COLO829 (cell line): ENCODE measurements around the gene GCK.

Experiments used
- DNase-seq: peaks from one replicate; pipeline ENCODE4 v3.0.0; 2012; ENCODE audit warnings: low spot score

GCK gene

GRCh38 chr7:44222776-44223261, 33.6 kb upstream of the GCK start:
- no peak for DNase-seq

DNA sequence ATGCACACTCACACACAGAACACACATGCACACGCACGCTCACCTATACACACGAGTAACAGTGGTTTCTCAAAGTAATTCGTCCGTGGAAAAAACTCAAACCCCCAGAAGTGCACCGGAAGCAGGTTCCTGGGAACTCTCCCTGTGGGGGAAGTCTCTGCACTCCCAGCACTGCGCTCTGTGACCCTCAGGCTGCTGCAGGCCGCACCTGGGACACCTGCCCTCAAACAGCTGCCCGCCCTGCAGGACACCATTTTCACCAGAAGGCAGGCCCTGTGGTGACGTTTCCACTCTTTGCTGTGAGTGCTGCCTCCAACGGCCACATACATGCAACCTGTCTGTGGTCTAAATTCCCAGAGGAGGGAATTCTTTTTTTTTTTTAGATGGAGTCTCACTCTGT, 32.8 kb upstream of the GCK start:
- DNase-seq = no peak

DNA sequence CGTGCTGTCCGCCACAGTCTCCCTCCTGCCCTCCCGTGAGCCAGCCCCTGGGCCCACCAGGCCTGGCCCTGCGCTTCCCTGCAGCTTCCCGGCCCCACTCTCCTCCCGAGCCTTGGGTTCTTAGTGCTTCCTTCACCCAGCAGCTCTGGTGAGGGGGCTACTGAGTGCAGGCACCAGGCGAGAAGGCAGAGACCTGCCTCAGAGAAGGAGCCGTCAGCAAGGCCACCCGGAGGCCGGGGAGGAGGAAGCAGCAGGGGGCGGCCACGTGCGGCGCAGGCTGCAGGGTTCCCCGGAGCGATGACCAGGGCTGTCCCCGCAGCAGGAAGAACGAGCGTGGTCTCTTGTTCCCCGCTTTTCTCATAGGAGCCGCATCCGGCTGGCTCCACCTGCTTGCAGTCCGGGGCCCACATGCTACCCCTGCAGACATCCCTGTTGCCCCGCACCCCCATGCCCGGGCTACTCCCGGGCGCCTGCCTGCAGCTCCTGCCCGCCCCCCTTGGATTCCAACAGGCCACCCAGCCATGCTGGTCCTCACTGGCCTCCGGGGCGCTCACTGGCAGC, 32.1 kb upstream of the GCK start:
- no peak for DNase-seq

DNA sequence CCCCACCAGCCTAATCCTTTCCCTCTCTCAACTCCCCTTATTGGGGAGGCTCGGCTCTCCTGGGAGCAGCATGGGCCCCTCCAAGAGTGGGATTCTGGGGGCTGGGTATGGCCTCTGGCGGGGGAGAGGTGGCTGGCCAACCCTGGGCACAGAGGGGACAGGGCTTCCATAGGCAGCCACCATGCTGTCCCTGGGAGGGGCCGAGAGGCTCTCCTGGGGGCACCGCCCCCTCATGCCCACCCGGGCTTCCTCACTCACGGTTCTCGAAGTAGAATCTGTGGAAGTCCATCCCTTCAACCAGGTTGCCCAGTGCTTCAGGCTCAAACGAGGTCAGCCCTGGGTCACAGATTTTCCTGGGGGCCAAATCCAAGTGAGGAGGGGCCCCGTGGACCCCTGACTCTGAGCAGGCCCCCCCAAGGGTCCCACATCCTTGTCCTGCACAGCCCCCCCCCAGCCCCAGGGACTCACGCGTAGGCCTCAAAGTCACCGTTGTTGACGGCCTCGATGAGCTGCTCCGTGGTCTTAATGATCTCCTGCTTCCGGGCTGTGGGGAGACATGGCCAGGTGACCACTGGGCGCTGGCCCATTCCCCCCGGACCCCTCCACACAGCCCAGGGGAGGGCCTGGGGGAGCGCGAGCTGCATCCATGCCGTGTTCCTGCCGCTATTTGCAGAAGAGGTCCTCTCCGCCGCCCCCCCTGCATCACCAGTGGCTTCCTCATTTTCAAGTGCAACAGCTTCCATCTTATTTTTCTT, 31.3 kb upstream of the GCK start:
- no peak for DNase-seq

GRCh38 chr7:44220046-44220357, 30.8 kb upstream of the GCK start:
- DNase-seq = no peak

DNA sequence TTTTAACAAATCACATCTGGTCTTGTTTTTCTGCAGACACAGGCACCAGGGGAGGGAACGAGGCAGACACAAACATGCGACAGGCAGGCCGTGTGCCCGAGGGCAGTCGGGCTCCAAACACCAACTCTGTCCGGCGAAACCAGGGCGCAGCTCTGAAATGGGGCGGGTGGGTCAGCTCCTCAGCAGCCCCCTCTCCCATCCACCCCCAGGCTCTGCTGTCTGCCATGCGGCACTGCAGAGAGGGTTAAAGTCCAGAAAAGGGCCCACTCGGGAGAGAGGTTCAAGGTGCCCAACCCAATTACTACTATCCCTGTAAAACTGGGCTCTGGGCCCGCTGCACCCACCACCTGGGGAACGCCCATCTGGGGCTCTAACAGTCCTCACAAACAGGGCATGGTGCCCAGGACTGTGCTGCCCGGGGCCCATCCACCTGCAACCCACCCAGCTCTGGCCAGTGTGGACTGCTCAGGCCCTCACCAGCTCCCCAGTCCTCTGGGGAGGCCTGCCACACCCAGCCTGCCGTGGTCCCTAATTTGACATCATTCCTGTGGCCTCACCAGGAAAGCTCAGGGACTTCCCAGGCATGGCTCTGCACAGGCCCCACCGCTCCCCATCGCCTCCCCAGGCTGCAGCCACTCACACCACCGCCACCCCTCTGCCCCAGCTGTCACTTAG, 30.3 kb upstream of the GCK start:
- no peak for DNase-seq

GRCh38 chr7:44218418-44219201, 29.4 kb upstream of the GCK start:
- DNase-seq = no peak

GRCh38 chr7:44217852-44218402, 28.7 kb upstream of the GCK start:
- DNase-seq = no peak

DNA sequence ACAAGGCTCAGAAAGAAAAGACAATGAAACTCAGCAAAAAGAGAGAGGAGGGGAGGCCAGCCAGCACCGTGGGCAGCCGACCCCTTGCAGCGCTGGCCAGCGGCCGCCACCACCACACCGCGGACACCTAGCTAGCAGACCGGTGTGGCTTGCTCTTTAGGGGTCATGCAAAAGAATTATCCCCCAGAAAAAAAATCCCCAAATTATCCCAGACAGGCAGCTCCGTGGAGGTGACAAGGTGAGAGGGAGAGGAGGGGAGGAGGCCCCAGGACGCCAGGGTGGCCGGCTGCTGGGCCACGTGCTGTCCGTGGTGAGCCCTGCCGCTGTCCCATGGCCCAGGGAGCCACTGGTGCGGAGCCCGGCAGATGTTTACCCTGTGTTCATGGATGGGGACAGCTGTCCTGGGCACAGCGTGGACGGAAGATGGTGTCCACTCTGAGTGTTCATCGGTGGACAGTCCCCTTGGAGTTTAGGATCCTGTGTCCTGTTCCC, 28.0 kb upstream of the GCK start:
- DNase-seq = no peak

DNA sequence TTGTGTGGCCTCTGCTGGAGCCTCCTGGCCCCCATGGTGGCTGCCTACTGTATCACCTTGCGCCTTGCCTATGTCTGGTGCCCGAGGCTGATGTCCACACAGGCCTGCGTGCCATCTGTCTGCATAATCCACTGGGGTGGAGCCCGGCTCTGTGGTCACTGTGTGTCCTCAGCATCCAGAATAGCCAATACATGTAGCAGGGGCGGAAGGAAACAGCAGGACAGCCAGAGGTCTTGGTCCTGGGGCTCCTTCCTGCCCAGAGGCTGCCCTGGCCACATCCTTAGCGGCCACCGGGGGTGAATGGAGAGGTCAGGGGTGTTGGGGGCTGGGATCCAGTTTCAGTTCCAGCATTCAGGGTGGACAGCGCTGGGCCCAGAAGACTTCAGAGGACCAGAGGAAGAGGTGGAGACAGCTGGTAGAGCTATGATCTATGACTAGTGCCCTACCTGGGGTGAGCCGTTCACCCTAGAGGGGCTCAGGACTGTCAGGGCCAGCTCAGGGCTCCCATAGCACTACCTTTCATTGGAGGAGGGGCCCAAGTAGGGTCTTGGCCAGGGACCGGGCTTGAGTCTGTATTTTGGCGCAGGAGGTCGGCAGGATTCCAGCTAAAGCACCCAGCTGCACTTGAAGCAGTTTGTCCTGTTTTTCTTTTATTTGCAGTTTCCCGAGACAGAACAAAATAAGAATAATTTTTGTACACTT, 27.4 kb upstream of the GCK start:
- no peak for DNase-seq

DNA sequence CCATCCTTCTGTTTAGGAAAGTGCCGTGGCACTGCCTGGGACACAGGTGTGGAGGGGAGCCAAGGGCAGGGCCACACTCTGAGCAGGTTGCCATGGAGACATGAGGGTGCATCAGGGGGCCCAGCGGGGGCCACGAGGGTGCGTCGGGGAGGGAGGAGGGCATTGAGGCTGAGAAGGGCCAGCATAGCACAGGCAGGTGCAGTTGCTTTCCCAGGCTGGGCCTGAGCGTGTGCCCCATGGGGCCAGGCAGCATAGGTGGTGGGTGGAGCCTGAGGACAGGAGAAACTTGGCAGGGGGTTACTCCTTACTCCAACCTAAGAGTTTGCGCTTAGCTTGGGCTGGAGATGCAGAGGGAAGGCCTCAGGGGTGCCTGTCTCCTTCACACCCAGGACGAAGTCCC, 26.8 kb upstream of the GCK start:
- no peak for DNase-seq

DNA sequence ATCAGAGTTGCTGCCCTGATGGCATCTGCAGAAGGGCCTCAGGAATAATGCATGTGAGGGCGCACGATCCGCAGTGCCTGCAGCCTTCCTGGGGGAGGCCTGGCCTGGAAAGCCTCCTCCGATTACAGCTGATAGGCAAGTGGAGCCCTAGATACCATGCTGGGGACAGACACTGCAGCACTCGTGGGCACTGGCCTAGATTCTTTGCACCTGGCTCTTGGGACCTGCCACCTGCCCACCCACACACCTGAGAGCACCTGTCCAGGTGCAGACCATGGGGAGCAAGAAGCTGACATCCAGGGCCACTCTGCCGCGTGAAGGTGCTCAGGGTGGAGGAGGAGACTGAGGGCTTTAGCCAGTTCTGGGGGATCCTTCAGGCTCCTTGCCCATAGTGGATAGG, 26.3 kb upstream of the GCK start:
- DNase-seq = no peak

DNA sequence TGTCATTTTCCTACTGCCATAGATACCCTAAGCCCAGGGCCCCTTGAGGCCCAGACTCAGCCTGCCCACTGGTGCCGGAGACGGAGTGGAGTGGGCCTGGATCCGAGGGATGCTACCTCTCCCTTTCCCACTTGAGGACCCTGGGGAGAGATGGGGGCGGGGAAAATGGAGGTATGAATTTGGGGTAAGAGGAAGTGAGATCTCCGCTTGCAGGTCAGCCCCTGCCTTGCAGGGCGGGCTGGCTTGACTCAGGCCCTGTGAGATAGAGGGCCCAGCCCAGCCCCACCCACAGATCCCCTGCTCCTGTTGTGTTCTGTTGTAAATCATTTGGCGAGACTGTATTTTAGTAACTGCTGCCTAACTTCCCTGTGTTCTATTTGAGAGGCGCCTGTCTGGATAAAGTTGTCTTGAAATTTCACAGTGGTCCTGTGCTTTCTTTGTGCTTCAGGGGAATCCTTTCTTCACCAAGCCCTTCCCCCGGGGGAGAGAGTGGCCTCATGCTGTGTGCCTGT, 24.7 kb upstream of the GCK start:
- no peak for DNase-seq

DNA sequence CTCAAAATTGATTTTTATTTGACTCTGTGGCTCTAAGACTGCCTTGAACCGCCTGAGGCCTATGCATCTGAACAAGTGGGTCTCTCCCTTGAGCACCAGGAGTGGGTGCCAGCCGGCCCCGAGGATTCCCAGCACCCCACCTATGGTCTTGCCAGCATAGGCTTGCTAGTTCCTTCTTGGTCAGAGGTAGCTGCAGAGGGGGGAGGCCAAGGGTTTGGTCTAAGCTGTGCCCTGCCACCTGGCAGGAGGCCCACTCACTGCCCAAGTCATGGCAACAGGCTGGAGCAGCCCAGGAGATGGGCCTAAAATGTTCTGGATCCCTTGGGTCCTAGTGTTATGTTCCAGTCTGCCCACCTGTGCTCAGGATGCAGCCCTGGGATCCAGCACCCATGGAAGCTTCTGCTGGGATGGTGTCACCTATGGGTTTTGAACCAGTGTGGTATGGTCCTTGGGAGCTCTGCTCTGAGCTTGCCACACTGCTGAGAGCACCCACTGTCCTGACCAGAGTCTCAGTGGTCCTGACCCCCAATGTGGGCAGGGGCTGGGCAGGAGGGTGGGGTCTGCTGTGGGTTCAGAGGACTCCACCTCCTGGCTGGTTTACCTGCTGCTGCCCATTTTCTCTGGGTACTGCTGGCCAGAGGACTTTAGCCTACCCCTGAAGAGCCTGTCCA, 24.1 kb upstream of the GCK start:
- no peak for DNase-seq

GRCh38 chr7:44212581-44213184, 23.4 kb upstream of the GCK start:
- DNase-seq = no peak

DNA sequence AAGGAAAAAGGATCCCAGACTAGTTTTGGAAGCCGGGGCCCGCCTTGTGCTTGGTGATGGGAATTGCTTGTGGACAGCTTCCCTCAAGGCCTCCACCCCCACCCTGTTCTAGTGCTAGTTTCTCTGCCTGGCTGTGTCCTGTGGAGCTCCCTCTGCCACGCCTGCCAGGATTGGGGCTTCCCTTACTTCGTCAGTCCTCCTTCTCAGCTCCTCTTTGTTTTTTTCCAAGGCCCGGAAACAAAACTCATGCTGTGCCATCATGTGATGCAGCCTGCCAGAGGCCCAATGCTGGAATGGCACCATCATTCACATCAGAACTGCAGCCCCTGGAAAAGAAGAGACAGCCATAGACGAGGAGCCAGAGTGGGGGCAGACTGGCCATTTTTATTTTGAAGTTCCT, 22.8 kb upstream of the GCK start:
- peak; percentile 87 for DNase-seq

DNA sequence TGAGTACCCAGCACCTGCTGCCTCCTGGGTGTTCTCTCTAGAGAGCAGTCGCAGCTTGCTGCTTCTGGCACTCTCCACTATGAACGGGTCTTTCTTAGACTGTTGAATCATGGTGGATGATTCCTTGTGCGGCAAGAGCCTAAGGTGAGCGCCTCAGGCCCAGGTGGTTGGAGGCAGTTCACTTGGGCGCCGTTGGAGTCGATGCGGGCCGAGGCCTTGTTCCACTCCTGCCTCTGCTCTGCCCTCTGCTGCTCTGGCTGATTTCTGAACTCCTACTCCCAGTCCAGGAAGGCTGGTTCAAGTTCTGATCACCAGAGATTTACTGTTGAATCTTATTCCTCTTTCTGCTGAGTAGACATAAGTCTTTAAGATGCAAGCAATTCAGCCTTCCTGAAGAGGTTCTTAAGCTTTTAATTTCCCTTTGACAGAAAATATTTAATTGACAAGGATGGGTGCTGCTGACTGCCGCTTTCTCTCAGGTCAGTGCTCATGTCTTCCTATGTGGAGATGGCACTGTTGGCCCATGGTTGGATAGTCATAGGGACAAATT, 22.0 kb upstream of the GCK start:
- no peak for DNase-seq

- no peak for DNase-seq
These were observed 20.9 kb upstream of the GCK start for GRCh38 chr7:44210107-44210506.

DNA sequence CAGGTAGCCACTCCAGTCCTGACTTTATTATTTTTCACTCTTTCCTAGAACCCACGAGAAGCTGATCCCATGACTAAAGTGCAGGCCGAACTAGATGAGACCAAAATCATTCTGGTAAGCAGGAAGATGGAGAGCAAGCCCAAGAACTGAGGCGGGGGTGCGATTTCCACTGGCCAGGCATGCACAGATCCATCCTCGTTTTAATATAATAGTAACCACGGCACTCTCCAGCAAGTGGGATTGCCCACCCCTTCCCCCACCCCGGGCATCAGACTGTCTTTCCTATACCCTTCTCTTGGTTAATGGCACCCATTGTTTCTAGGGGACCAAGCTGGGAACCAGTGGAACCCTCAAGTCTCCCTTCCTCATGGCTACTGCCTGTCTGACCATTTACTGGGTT, 18.8 kb upstream of the GCK start:
- DNase-seq = no peak

DNA sequence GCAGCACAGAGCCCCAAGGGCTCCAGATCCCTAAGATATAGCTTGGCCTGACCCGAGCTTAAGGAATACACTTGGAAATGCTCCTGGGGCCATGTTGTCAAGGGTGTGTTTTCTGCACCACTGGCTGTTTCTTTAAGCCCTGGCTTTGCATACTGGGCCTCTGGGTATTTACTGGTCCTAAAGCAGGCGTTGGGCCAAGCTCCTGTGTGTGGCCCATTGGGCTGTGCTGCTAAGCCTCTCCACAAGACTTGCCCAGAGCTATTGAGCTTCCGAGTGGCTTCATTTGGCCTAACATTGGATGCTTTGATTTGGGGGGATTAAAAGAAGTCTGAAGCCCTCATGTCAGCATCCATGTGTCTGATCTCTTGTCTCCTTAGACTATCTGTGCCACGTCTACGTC, 16.8 kb upstream of the GCK start:
- DNase-seq = no peak
